Measurements from ENCODE around the gene SH2B2.

SH2B2 gene

GRCh38 chr7:102282465-102283362 lies 4.0 kb upstream of the SH2B2 start:
- H3K79me2 ChIP-seq (ENCODE audit: insufficient read depth, low read length) = no peaks in the 10 kb centered on the region
- no peak overlapping the region for H3K9ac ChIP-seq (ENCODE audit: low read depth, low read length)
- DNase-seq (no peak), ATAC-seq (ENCODE audit: insufficient read depth, low read depth) (no peak)
- peaks cover 9% of the 10 kb centered on the region for H4K20me1 ChIP-seq (ENCODE audit: insufficient read depth, low read length)
- TF ChIP-seq CTCF (IDR thresholded peaks at IDR 0.05; ENCODE audit: borderline replicate concordance, extremely low read depth, low read length, poor library complexity, severe bottlenecking) (no peak), EZH2 (IDR thresholded peaks at IDR 0.05; ENCODE audit: borderline replicate concordance, low read depth, low read length, severe bottlenecking) (no peak)
- H3K36me3 ChIP-seq (ENCODE audit: insufficient read depth, low read length) = no peaks in the 10 kb centered on the region
- H3K9me3 ChIP-seq (ENCODE audit: insufficient read depth, low read length, severe bottlenecking) = no peaks in the 10 kb centered on the region
- H3K4me1 ChIP-seq (ENCODE audit: insufficient read depth, low read length) = peaks cover 16% of the 10 kb centered on the region
- no peak overlapping the region for H3K4me3 ChIP-seq (ENCODE audit: low read depth in 1 of 2, low read length in 2 of 2)
- H3K27me3 ChIP-seq (ENCODE audit: insufficient read depth, low read length, poor library complexity) = peaks cover 19% of the 10 kb centered on the region
- H3K4me2 ChIP-seq (ENCODE audit: insufficient read depth, low read length) = no peak overlapping the region
- H3K27ac ChIP-seq (ENCODE audit: low read length) = no peak overlapping the region
- no peak overlapping the region for H2AFZ ChIP-seq (ENCODE audit: low read depth, low read length)

GRCh38 chr7:102283477-102284189 lies 3.0 kb upstream of the SH2B2 start:
- H3K79me2 ChIP-seq (ENCODE audit: insufficient read depth, low read length) = no peaks in the 10 kb centered on the region
- H4K20me1 ChIP-seq (ENCODE audit: insufficient read depth, low read length) = peaks cover 12% of the 10 kb centered on the region
- no peak for DNase-seq
- no peaks in the 10 kb centered on the region for H3K9me3 ChIP-seq (ENCODE audit: insufficient read depth, low read length, severe bottlenecking)
- peaks cover 22% of the 10 kb centered on the region for H3K4me1 ChIP-seq (ENCODE audit: insufficient read depth, low read length)
- no peak overlapping the region for H3K27ac ChIP-seq (ENCODE audit: low read length)
- H3K4me3 ChIP-seq (ENCODE audit: low read depth in 1 of 2, low read length in 2 of 2) = no peak overlapping the region
- no peak overlapping the region for H2AFZ ChIP-seq (ENCODE audit: low read depth, low read length)
- TF ChIP-seq EZH2 (IDR thresholded peaks at IDR 0.05; ENCODE audit: borderline replicate concordance, low read depth, low read length, severe bottlenecking) (no peak), CTCF (IDR thresholded peaks at IDR 0.05; ENCODE audit: borderline replicate concordance, extremely low read depth, low read length, poor library complexity, severe bottlenecking) (no peak)
- no peak overlapping the region for H3K9ac ChIP-seq (ENCODE audit: low read depth, low read length)
- no peak for ATAC-seq (ENCODE audit: insufficient read depth, low read depth)
- H3K4me2 ChIP-seq (ENCODE audit: insufficient read depth, low read length) = no peak overlapping the region
- no peaks in the 10 kb centered on the region for H3K36me3 ChIP-seq (ENCODE audit: insufficient read depth, low read length)
- H3K27me3 ChIP-seq (ENCODE audit: insufficient read depth, low read length, poor library complexity) = peaks cover 28% of the 10 kb centered on the region

DNA sequence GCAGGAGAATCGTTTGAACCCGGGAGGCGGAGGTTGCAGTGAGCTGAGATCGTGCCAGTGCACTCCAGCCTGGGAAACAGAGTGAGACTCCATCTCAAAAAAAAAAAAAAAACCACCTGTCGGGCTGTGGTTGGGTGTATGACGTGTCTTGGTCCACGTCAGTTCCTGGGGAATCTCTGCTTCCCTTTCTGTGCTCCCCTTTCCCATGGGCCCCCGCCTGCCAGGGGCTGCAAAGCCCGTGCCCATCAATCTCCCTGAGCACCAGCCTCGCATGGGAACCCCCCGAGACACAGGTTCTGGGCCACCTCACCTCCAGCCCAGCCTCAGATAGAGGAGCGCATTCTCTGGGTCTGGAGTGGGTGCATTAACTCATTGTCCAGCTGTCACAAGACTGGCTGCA lies 2.3 kb upstream of the SH2B2 start:
- Histone ChIP-seq H3K36me3 (ENCODE audit: insufficient read depth, low read length) (no peaks in the 10 kb centered on the region), H3K79me2 (ENCODE audit: insufficient read depth, low read length) (no peaks in the 10 kb centered on the region), H3K27ac (ENCODE audit: low read length) (no peak overlapping the region), H2AFZ (ENCODE audit: low read depth, low read length) (no peak overlapping the region), H3K4me1 (ENCODE audit: insufficient read depth, low read length) (peaks cover 28% of the 10 kb centered on the region), H3K27me3 (ENCODE audit: insufficient read depth, low read length, poor library complexity) (peaks cover 28% of the 10 kb centered on the region), H3K4me3 (ENCODE audit: low read depth in 1 of 2, low read length in 2 of 2) (no peak overlapping the region), H3K9ac (ENCODE audit: low read depth, low read length) (no peak overlapping the region), H3K4me2 (ENCODE audit: insufficient read depth, low read length) (no peak overlapping the region), H4K20me1 (ENCODE audit: insufficient read depth, low read length) (peaks cover 18% of the 10 kb centered on the region), H3K9me3 (ENCODE audit: insufficient read depth, low read length, severe bottlenecking) (no peaks in the 10 kb centered on the region)
- DNase-seq = no peak
- no peak for ATAC-seq (ENCODE audit: insufficient read depth, low read depth)
- TF ChIP-seq CTCF (IDR thresholded peaks at IDR 0.05; ENCODE audit: borderline replicate concordance, extremely low read depth, low read length, poor library complexity, severe bottlenecking) = no peak
- TF ChIP-seq EZH2 (IDR thresholded peaks at IDR 0.05; ENCODE audit: borderline replicate concordance, low read depth, low read length, severe bottlenecking) = no peak

Data from DND-41 (cell line).